Stomach (tissue), 4 donors: ENCODE results near the gene FLCN.

Source experiments
- CTCF ChIP-seq, 7 experiments: fragments of 450-650 bp in 4 of 7; fragments of 200-600 bp in 3 of 7; sonication (generic) in 3 of 7; IDR thresholded peaks; one replicate each; pipeline ENCODE4 v1.5.1; 2016 to 2019; ENCODE audit warnings: antibody characterized with exemption in 7 of 7, control low read depth in 2 of 7, mild to moderate bottlenecking in 1 of 7
- EP300 ChIP-seq: sonication (generic); formaldehyde crosslinking; IDR thresholded peaks from one replicate; pipeline ENCODE4 v1.6.1; 2017; ENCODE audit warnings: antibody characterized with exemption
- POLR2A ChIP-seq, 4 donors: fragments of 450-650 bp; IDR thresholded peaks; one replicate each; pipeline ENCODE4 v1.6.1; 2016; ENCODE audit warnings: antibody characterized with exemption in 4 of 4, control low read depth in 2 of 4, mild to moderate bottlenecking in 1 of 4, moderate library complexity in 1 of 4

GRCh38 chr17:17241656-17242055 lies 4.7 kb upstream of the FLCN start:
- no peak for TF ChIP-seq POLR2A (IDR thresholded peaks at IDR 0.05)
- no peak for TF ChIP-seq CTCF (IDR thresholded peaks at IDR 0.05)
- TF ChIP-seq EP300 = no peak
